Stimulated activated CD4-positive, alpha-beta T cell treated with anti-CD3 and anti-CD28 coated beads, Interleukin-4, amount 100 ng/mL, for 4 hours (primary cell): ENCODE measurements around the gene ADGRV1.

ENCODE experiments used
- DNase-seq, 2 experiments: peaks; one replicate each; pipeline ENCODE4 v3.0.0-alpha.2; 2020

Gene ADGRV1

GRCh38 chr5:91079037-91079436, 520.4 kb downstream of the ADGRV1 start:
- no peak for DNase-seq

- no peak for DNase-seq
These were observed 531.2 kb downstream of the ADGRV1 start for GRCh38 chr5:91089758-91090157.

- no peak for DNase-seq
These were observed 532.4 kb downstream of the ADGRV1 start for GRCh38 chr5:91090995-91091394.

DNA sequence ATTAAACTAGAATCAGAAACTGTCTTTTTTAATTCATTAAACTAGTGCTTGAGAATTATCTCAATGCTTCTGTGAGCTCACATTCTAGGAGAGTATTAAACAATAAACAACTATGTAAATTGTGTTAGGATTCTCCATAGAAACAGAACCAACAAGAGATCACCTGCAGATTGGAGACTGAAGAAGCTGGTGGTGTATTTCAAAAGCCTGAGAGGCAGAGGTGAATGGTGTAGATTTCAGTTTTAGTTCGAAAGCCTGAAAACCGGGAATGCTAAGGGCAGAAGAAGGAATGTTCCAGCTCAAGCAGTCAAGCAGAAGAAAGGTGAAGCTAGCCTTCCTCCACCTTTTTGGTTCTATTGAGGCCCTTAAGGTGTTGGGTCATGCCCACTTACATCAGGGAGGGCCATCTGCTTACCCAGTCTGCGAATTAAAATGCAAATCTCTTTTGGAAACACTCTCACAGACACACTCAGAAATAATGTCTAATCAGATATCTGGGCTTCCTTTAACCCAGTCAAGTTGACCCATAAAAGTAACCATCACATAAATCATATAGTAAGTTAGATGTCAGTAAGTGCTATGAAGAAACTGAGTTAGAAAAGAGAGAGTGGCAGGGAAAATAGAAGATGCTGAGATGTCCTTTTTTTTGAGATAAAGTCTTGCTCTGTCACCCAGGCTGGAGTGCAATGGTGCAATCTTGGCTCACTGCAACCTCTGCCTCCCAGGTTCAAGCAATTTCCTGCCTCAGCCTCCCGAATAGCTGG, 533.1 kb downstream of the ADGRV1 start:
- DNase-seq: no peak

DNA sequence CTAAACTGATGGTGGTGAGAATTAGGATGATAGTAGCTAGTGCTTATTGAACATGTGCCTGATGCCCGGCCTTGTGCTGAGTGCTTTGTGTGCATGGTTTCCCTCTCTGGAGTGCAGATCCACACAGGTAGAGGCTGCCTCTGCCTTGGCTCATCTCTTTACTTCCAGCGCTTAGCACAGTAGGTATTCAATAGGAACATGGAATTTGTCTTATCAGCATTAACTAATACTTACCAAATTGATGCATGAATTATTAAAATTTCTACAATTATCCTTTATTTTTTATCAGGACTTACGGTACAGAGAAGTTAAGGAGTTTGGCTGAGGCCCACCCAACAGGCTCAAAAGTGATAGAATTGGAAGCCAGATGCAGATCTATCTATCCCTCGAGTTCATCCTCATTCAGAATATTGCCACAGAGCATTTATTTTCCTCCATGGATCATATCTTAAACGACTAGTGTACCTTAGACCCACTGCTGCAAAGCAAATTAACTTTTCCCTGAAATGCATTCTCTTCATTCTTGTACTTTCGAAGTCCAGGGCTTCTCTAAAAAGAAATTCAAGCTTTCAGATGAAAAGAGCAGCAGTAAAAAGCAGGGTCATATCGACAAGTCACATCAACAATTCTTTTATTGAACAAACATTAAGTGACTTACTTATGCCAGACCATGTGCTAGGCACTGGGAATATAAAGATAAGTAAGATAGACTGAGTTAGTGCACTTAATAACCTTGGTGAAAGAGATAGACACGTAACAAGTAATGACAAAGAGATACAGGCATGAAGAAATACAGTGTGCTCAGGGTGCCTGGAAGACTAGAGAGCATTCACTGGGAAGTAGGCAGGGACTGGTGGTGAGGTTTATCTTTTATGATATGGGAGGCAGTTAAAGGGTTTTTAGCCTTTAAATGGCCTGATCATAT, 534.5 kb downstream of the ADGRV1 start:
- no peak for DNase-seq

DNA sequence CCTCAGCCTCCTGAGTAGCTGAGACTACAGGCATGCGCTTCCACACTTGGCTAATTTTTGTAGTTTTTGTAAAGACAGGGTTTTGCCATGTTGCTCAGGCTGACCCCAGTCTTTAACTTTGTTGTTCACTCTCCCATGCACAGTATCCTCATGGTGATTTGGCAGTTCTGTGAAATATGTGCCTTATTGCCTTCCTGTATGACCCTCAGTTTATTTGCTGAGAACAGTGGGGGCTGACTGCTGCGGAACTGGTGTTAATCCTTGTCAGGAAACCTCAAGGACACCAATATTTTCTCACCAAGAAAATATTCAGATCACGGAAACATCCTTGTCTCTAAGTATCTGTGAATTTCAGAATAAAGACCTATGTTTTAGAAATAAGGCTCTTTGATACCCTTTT, 536.7 kb downstream of the ADGRV1 start:
- DNase-seq: no peak

GRCh38 chr5:91095786-91096385, 537.3 kb downstream of the ADGRV1 start:
- no peak for DNase-seq

DNA sequence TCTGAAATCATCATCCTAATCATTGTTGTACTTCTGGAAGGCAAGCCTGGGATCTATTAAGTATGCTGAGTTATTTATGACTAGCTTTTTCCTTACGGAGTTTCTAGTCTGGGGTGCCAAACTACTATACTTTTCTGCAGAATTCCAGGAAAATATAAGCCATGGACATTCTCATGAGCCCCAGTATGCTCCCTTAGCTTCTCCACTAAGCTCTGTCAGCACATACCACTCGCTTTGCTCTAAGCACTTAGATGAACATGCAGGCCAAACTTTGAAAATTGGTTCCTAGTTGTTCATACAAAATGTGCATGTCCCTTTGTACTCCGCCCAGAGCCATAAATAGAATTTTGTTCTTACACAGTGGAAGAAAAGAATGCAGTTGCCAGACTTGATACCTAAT, 539.9 kb downstream of the ADGRV1 start:
- DNase-seq: no peak

DNA sequence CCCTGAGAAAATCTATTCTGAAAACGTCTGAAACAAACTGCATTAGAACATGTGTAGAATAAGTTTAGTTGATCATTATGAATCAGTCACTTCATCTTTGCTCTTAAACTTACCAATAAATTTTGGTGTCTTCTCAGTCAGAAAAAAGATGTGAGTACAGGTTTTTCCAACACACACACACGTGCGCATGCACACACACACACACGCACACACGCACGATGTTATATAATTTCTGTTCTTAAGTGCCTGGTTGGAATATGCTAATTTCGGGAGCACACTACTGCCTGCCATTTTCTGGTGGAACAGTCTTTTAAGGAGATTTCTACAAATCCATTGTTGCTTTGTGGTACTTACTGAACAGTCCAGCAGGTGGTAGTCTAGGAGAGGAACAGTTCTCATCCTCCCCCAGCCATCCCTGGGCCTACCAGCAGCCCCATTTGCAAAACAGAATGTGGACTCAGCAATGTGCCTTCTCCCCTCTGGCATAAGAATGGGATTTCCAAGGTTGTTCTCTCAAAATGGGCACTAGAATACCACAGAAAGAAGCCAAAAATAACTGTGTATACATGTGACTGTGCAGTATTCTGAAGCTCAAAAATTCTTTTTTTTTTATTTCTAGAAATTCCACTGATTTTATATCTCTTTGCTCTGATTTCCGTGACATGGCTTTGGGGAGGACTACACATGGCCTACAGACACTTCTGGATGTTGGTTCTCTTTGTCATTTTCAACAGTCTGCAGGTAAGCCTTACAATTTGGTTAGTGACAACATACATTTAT, 543.2 kb downstream of the ADGRV1 start:
- peak; percentile 12 to 20 for DNase-seq

DNA sequence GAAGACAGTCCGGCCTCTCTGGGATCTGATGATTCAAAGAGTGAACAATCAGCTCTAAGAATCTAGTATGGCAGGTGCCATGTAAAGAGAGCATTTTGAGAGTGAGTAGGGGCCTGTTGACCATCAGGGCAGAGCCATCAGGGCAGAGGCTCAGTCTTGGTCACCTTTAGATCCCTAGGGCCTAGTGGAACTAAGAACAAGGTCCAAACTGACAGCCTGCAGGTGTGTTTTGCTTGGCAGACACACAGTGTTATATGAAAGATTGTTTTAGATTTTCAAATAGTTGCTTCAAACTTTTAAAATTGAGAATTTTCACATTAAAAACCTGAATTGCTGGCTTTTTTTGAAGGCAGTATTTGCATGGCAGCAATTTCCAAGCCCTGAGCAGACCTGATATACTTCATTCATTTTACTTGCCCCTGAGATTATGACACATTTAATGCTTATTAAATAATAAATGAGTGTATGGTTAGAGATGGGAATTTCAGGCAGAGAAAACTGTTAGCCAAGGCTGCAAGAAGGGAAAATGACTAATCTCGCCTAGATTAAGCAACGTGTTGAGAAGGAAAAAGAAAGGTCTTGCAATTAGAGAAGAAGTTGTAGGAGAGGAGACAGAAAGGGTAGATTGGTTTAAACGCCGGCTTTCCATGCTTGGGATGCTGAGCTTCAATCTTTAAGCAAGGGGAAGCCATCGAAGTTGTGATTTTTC, 544.9 kb downstream of the ADGRV1 start:
- DNase-seq: no peak

DNA sequence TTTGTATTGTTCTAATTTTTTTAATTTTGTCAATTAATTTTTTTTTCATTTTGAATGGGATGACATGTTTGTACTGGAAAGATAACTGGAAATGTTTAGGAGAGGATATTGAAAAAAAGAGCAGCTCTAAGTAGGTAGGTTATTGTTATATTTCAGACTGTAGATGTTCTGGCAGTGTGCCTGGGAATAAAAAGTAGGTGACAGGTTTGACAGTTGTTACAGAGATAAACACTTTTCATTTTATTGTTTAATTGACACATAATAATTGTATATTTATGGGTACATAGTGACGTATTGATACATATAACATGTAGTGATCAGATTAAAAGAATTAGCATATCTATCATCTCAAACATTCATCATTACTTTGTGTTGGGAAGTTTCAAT, 545.5 kb downstream of the ADGRV1 start:
- no peak for DNase-seq

DNA sequence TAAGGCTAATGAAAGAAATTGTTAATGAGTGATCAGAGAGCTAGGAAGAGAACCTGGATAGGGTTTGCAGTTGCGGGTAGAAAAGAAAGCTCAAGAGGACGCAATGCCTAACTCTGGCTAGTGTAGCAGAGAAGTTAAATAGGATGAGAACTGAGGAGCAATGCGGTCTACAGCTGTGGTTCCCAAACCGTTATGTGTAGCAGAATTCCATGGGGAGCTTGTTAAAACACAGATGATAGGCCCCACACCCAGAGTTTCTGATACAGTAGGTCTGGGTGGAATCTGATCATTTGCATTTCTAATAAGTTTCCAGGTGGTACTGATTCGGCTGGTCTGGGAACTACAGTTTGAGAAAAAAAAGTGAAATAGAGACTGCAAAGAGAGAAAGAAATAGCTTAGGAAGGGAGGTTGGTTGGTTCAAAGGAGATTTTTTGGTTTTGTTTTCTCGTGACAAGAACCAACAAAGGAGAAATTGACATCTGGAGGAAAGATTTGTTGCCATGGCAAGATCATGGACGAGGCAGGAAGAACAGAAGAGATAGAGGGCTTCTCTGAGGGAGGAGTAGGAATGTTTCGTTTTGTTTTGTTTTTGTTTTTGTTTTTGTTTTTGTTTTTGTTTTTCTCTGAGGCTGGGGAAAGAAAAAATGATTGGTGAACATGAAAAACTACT, 548.4 kb downstream of the ADGRV1 start:
- no peak for DNase-seq

GRCh38 chr5:91109634-91110033, 551.0 kb downstream of the ADGRV1 start:
- no peak for DNase-seq

DNA sequence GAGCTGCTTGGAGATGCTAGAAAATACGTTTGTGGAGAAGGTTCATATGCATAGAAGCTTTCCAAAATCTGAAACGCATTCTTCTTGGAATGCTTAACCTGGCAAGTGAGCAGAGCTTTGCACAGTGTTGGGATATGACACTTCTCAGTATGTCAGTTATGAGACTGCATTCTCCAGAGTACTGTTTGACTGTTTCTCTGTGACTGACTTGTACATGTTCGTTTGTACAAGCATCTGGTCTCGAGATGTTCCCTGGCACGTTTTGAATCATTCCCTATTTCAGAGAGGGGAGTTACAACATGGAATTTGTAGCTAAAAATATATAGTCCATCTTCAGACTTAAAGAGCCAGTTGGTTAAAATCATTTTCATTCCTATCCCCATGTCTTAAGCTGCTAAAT, 552.1 kb downstream of the ADGRV1 start:
- DNase-seq: no peak

GRCh38 chr5:91111473-91112238, 553.1 kb downstream of the ADGRV1 start:
- no peak for DNase-seq

DNA sequence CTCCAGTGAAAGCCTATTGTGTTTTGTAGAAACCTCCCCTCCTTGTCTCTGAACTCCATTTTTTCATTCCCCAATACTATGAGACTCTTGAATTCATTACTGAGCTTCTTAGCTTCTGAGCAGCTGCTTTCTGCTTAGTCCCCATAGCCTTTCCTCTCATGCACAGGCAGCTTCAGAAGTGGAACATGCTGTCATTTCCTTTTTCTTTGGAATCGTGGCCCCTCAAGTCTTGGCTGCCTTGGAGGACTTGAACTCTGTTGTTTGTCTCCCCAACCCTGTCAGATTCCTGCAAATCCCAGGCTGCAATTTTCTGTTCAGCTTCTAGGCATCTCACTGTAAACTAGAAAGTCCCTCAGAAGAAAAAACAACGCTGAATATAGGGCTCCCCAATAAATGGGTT, 556.1 kb downstream of the ADGRV1 start:
- no peak for DNase-seq

- DNase-seq: no peak
These were observed 559.8 kb downstream of the ADGRV1 start for GRCh38 chr5:91118354-91118753.

DNA sequence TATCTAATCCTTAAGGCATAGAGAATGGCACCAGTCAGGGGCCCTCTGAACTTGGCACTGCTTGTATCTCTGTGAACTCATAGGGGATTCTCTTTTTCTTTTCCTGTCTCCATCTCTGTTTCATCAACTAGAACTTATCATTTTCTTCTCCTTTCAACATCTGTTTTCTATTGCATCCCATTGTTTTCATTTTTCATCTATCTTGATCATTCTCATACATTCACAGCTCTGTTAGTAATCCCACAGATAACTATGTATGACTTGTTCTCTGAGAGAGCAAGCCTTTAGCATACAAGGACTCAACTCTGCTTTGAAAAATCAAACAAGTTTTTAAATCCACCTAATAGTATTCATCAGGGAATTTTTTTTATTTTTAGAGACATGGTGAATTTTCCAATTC, 560.2 kb downstream of the ADGRV1 start:
- no peak for DNase-seq

- no peak for DNase-seq
These were observed 560.6 kb downstream of the ADGRV1 start for GRCh38 chr5:91119217-91119616.

- DNase-seq: no peak
These were observed 561.6 kb downstream of the ADGRV1 start for GRCh38 chr5:91119981-91120850.
